Ishikawa (cell line): ENCODE data around the gene CC2D2A.

Experiments used
- CEBPB ChIP-seq: IDR thresholded peaks from 2 replicates; pipeline ENCODE4 v1.6.1; 2012
- CREB1 ChIP-seq: IDR thresholded peaks from 2 replicates; pipeline ENCODE4 v1.6.1; 2012; ENCODE audit warnings: low read depth
- EGR1 ChIP-seq: IDR thresholded peaks from 2 replicates; pipeline ENCODE4 v1.6.1; 2012
- EP300 ChIP-seq: IDR thresholded peaks from 2 replicates; pipeline ENCODE4 v1.6.1; 2012; ENCODE audit warnings: borderline replicate concordance
- FOXM1 ChIP-seq: IDR thresholded peaks from 2 replicates; pipeline ENCODE4 v1.6.1; 2012; ENCODE audit warnings: low read depth, borderline replicate concordance
- MAX ChIP-seq: IDR thresholded peaks from 2 replicates; pipeline ENCODE4 v1.6.1; 2012
- NFIC ChIP-seq: IDR thresholded peaks from 2 replicates; pipeline ENCODE4 v1.6.1; 2012
- RAD21 ChIP-seq: IDR thresholded peaks from 2 replicates; pipeline ENCODE4 v1.6.1; 2012; ENCODE audit warnings: low read depth
- REST ChIP-seq: IDR thresholded peaks from 2 replicates; pipeline ENCODE4 v1.6.1; 2012; ENCODE audit warnings: low read depth, mild to moderate bottlenecking
- TAF1 ChIP-seq: IDR thresholded peaks from 2 replicates; pipeline ENCODE4 v1.6.1; 2012; ENCODE audit warnings: low read depth, mild to moderate bottlenecking
- TCF12 ChIP-seq: IDR thresholded peaks from 2 replicates; pipeline ENCODE4 v1.6.1; 2012; ENCODE audit warnings: low read depth
- TEAD4 ChIP-seq: IDR thresholded peaks from 2 replicates; pipeline ENCODE4 v1.6.1; 2012
- USF1 ChIP-seq: IDR thresholded peaks from 2 replicates; pipeline ENCODE4 v1.6.1; 2012
- YY1 ChIP-seq: IDR thresholded peaks from 2 replicates; pipeline ENCODE4 v1.6.1; 2012; ENCODE audit warnings: low read depth
- ZBTB7A ChIP-seq: IDR thresholded peaks from 2 replicates; pipeline ENCODE4 v1.6.1; 2012; ENCODE audit warnings: low read depth

CC2D2A gene

GRCh38 chr4:15481961-15482745 is 12.5 kb downstream of the CC2D2A start:
- TF ChIP-seq CEBPB (no peak), MAX (no peak), TAF1 (no peak), REST (no peak), EP300 (no peak), CREB1 (no peak), YY1 (no peak), RAD21 (no peak), NFIC (no peak), TCF12 (no peak), FOXM1 (no peak), ZBTB7A (no peak), EGR1 (no peak)

GRCh38 chr4:15482842-15483241 is 13.2 kb downstream of the CC2D2A start:
- TF ChIP-seq EP300 (no peak), RAD21 (no peak), TAF1 (no peak)

GRCh38 chr4:15488136-15488535 is 18.5 kb downstream of the CC2D2A start:
- TF ChIP-seq MAX (no peak), CEBPB (no peak), USF1 (no peak), TEAD4 (no peak), EP300 (no peak), EGR1 (no peak), TCF12 (no peak), YY1 (no peak), FOXM1 (no peak), REST (no peak), CREB1 (no peak), NFIC (no peak), RAD21 (no peak), ZBTB7A (no peak), TAF1 (no peak)

GRCh38 chr4:15488658-15489470 is 19.2 kb downstream of the CC2D2A start:
- TF ChIP-seq TAF1 (no peak), CEBPB (no peak), FOXM1 (no peak), TEAD4 (no peak), USF1 (no peak), MAX (no peak), REST (no peak), EP300 (no peak), ZBTB7A (no peak), TCF12 (no peak)
